Neural cell (in vitro differentiated cells): ENCODE data around the gene PHF10.

Source experiments
- CTCF ChIP-seq: fragments of 450-650 bp; IDR thresholded peaks from 2 replicates; pipeline ENCODE4 v1.5.1; 2014; ENCODE audit warnings: antibody characterized with exemption, mild to moderate bottlenecking, moderate library complexity; ENCODE audit not compliant: poor library complexity, severe bottlenecking
- EP300 ChIP-seq: fragments of 450-650 bp; conservative IDR thresholded peaks from 2 replicates; pipeline ENCODE4 v1.6.1; 2014; ENCODE audit warnings: antibody characterized with exemption, mild to moderate bottlenecking, moderate library complexity; ENCODE audit not compliant: poor library complexity, severe bottlenecking
- EZH2 ChIP-seq: fragments of 200-600, 300-800 bp; shearing (Covaris generic), sonication (generic); IDR thresholded peaks from 2 replicates; pipeline ENCODE4 v1.6.1; 2014; ENCODE audit warnings: antibody characterized with exemption, low read length, borderline replicate concordance, mild to moderate bottlenecking; ENCODE audit not compliant: insufficient read depth, poor library complexity, severe bottlenecking
- MXI1 ChIP-seq: fragments of 450-650 bp; conservative IDR thresholded peaks from 2 replicates; pipeline ENCODE4 v1.6.1; 2014; ENCODE audit warnings: antibody characterized with exemption, mild to moderate bottlenecking; ENCODE audit not compliant: poor library complexity, severe bottlenecking
- POLR2AphosphoS5 ChIP-seq: IDR thresholded peaks from 2 replicates; pipeline ENCODE4 v1.6.1; 2012
- RAD21 ChIP-seq: fragments of 450-650 bp; conservative IDR thresholded peaks from 2 replicates; pipeline ENCODE4 v1.6.1; 2014; ENCODE audit warnings: antibody characterized with exemption, mild to moderate bottlenecking, moderate library complexity
- REST ChIP-seq: IDR thresholded peaks from 2 replicates; pipeline ENCODE4 v1.6.1; 2012; ENCODE audit warnings: borderline replicate concordance

GRCh38 chr6:169659820-169660610 lies 64.3 kb downstream of the PHF10 start:
- TF ChIP-seq MXI1: no peak
- no peak for TF ChIP-seq POLR2AphosphoS5
- no peak for TF ChIP-seq EZH2
- no peak for TF ChIP-seq CTCF
- TF ChIP-seq RAD21: no peak
- no peak for TF ChIP-seq EP300
- TF ChIP-seq REST: no peak
